Activated CD4-positive, alpha-beta T cell treated with anti-CD3 and anti-CD28 coated beads, Interleukin-10, Interleukin-2, amounts not matched to agents 100 ng/mL and 50 ng/mL, durations not matched to agents 16 hours and 8 hours (primary cell): ENCODE results near the gene TAF1A.

Experiments
- DNase-seq: peaks from one replicate; pipeline ENCODE4 v3.0.0-alpha.2; 2020

Gene TAF1A

DNA sequence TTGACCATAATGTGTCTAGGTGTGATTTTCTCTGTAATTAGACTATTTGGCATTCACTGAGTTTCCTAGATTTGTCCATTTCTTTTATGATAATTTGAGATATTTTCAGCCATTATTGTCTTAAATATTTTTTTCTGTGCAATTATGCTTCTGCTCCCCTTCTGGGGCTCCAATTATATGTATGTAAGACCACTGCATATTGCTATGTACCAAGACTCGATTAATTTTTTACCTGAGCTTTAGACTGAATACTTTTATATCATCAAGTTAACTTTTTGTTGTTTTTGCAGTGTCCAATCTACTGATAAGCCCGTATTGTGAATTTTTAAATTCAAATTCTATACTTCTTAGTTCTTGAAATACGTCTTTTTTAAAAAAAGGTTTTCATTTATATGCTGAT is 5.1 kb upstream of the TAF1A start:
- no peak for DNase-seq

DNA sequence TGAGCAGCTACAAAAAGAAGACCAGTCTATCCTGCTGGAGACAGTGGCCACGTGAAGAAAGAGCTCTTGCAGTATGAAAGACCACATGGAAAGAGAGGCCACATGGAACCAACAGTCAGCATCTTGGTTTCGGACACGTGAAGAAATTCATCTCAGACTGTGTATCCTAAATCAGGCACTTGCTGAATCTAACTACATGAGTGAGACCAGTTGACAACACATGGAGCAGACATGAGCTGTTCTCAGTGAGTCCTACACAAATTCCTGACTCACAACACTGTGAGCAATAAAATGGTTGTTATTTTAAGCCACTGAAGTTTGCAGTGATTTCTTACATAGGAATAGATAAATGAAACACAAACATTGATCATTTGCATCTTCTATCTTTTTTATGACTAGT is 2.4 kb upstream of the TAF1A start:
- no peak for DNase-seq

DNA sequence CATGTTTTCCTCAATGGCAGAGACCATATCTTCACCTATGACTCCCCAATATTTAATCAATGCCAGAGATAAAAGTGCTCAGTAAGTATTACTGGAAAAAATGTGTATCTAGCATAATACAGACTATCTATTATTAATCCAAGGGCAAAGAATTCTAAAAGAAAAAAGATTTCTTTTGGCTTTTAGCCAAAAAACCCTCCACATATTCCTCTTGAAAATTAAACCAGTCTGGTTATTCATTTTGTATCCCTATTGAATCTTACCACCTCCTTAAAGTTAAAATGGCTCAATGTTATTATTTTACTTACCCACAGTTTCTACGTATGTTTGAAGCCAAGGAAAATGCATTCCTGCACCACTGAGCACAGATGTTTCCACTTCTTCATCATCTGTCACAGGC is 1.6 kb downstream of the TAF1A start:
- DNase-seq: no peak

DNA sequence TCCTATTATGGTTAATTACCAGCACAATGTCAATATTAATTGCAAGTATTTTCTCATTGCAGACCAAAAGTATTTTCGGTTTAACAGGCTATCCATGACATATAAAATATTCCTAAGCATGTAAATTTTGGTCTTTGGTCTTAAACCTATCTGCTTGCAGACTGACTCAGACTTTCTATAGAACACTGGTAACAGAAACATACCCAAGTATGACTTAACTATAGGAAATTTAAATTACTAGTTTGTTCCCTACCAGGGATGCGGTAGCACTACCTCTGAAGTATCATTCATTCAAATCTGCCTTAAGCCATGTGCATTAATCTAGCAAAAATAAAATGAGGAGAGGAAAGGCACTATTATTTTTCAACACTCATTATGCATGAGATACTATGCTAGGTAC is 2.9 kb downstream of the TAF1A start:
- no peak for DNase-seq

DNA sequence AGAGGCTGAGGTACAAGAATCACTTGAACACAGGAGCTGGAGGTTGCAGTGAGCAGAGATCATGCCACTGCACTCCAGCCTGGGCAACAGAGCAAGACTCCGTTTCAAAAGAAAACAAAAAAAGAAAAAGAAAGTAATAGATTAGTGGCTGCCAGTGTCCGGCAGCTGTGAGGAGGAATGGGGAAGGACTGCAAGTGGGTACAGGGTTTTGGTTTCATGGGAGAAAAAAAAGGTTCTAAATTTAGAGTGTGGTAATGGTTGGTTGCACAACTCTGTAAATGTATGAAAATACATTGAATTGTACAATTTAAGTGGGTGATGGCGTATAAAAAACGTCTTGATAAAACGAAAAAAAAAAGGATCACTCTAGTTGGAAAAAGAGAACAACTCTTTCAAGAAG is 6.7 kb downstream of the TAF1A start:
- DNase-seq: no peak

DNA sequence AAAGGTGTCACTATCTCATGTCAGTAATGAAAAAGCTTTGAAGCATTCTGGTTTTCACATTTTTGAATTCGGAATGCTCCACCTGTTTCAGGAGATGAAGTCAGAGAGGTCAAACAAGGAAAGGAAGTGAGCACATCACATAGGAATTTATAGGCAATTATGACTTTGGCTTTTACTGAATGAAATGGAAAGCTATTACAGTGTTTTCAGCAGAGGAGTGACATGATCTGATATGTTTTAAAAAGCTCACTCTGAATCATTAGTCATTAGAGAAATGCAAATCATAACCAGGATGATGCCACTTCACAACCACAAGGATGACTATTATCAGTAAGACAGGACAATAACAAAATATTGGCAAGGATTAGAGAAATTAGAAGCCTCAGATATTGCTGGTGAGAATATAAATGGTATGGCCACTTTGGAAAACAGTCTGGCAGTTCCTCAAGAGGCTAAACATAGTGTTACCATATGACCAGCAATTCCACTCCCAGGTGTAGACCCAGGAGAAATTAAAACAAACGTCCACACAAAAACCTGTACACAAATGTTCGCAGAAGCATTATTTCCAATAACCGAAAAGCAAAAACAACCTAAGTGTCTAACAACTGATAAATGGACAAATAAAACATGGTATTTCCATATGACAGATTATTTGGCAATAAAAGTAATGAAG is 7.5 kb downstream of the TAF1A start:
- peak; percentile 22 for DNase-seq

DNA sequence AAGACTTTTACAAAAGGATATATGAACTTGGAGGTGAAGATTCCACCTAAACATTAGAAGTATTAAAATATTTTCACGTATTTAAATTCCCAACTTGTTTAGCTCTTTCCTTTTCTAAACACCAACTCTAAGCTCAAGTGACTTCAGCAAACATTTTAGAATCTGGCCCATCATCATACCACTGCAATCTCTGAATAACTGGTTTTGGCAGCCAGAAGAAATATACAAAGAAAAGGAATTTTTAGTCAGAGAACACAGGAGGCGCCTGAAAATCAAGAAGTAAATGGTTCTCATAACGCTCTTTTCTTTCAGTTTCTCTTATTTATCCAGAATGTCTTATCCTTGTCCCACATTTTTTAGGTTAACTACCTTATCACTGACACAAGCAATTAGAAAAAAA is 10.4 kb downstream of the TAF1A start:
- DNase-seq: no peak

DNA sequence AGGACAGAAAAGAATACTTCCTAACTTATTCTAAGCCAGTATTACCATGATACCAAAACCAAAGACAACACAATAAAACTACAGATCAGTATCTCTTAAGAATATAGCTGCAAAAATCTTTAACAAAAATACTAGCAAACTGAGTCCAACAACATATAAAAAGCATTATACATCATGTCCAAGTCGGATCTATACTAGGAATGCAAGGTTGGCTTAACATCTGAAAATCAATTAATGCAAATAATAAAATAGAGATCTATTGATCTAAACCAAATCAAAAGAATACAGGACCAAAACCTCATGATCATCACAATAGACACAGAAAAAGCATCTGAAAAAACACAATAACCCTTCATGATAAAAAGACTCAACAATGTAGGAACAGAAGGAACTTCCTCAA is 18.9 kb downstream of the TAF1A start:
- no peak for DNase-seq

DNA sequence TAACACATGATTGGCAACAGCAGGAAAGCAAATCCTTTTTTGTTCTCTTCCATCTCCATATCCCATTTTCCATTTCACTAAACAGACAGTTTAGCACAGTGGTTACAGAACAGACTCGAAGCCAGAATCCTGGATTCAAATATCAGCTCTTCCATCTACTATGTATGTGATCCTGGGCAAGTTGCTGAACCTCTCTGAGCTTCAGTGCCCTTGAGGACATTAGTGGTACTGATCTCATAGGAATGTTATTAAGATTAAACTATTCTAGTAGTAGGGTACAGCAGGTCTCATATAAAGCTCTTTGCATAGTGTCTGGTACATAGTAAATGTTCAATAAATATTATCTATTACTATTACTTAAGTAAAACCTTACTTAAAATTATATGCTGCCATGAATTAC is 28.1 kb downstream of the TAF1A start:
- DNase-seq: no peak

DNA sequence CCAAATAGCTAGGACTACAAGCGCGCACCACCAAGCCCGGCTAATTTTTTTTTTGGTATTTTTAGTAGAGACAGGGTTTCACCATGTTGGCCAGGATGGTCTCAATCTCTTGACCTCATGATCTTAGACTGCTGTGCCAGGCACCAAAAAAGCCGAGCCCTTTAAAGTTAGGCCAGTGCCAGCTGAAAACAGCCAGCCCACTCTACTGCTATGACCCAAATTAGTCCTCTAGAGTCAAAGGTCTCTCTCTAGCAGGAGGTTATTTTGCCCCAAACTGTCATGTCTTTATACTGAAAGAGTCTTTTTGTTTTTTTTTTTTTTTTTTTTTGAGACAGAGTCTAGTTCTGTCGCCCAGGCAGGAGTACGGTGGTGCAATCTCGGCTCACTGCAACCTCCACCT is 32.2 kb downstream of the TAF1A start:
- DNase-seq: no peak

DNA sequence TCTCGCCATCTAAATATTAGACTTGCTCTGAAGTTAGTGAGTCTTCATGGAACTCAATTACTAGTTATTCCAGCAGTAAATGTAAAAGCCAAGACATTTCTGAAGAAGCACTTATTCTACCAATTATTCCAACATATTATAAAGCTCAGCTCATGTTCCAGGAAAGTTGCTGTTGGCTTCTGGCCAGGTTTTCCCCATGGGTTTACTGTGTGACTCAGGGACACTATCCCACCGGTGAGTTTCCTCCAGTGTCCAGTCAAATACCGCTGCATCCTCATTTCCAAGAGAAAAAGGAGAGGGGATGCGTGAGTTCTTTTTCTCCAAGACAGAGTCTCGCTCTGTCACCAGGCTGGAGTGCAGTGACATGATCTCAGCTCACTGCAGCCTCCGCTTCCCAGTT is 32.6 kb downstream of the TAF1A start:
- no peak for DNase-seq

DNA sequence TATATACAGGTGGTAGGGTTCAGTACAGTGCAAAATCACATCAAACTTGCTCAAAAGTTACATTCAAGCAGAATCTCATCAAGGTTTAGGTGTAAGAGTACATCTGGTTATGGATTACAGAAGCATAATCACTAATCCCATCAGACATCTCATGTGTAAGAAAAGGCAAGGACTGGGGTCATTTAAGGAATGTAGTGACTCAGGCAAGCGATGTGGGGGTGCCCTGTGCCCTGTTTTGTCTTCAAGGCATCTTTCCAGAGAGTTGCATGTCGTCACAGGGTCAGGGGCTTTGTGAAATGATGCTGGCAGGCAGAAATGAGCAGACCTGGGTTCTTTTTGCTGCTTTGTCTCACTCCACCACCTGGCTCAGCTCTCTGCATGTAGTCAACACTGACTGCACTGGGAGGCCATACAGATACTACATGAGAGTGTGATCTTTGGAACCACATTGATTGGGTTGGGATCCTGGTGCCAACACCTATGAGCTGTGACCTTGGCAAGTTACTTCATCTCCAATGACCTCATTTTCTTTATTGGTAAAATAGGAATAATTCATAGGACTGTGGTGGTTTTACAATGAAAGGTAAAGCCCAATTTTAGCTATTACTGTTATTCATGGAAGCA is 33.6 kb downstream of the TAF1A start:
- no peak for DNase-seq

DNA sequence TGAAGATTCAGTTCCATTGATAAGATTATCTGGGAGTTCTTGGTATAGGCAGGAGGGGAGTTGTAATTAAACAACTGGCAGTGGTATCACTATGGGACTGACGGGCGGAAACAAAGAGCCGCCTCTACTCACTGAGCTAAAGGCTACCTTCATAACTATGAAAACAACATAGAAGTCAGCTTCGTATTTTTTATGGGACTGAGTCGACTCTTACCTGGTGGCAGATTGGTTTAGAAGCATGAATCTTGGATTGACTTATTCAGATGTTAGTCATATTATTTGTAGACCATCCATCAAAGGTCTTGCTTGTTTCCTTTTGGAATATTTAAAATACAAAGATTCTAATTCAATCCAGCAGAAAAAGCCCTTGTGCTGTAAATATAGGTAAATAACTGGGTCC is 35.6 kb downstream of the TAF1A start:
- no peak for DNase-seq

DNA sequence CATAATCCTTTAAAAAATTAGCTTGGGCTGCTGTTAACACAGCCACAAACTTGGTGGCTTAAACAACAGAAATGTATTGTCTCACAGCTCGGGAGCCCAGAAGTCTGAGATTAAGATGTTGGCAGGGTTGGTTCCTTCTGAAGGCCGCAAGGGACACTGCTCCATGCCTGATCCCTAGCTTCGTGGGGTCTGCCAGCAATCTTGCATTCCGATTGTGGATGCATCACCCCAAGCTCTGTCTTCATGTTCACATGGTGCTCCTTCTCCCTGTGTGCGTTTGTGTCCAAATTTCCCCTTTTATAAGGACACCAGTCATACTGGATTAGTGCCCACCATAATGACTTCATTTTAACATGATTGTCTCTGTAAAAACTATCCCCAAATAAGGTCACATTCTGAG is 36.9 kb downstream of the TAF1A start:
- DNase-seq: no peak

DNA sequence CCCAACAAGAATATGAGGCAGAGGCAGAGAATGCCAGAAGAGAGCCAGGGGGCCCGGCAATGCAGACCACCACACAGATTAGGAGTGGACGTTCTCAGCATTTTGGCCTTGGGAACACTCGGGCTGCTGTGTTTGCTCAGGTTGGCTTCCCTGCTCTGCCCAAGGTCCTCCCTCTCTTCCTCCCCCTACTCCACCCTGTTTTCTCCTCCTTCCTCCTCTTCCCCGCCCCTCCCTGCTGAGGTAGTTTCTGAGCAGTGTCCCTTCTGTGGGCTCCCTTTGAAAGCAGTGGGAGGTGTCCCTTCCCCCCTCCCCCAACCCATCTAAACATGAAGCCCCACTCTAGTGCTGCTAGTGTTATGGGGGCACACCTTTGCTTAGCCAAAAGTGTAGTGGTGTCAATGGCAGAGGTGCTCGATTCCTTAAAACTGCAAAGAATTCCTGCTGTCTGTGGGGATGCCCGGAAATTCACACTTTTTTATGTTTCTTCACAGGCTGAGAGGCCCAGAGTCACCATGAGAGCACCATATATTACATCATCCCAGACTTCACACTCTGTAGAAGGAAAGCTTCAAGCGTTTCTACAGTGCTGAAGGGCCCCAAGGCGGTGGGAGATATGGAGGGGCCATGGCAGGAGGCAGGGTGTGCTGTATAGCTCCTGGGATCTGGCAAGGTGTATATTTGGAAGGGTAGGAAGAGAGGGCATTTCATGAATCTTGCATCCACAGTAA is 41.6 kb downstream of the TAF1A start, which contains the start of gene HHIPL2:
Gene HHIPL2 (minus strand): TSS at position 161 of the 728 bp plus-strand sequence. CDS start 60 bp downstream, at position 101.
- DNase-seq: no peak

DNA sequence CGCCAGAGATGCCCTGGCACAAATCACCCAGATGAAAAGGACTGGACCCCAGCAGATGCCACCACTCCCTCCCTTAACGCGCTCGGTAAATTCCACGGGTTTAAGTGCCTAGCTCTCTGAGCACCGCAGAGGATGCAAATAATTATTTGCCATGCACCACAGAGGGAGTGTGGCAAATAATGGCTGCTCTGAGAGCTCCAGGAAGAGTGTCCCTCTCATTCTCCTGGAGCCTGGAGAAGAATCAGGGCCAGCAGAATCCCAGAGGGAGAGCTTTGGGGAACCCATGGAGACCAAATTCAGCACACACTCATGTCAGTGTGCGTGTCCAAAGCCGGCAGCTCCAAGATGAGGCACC is 42.5 kb downstream of the TAF1A start:
- no peak for DNase-seq

DNA sequence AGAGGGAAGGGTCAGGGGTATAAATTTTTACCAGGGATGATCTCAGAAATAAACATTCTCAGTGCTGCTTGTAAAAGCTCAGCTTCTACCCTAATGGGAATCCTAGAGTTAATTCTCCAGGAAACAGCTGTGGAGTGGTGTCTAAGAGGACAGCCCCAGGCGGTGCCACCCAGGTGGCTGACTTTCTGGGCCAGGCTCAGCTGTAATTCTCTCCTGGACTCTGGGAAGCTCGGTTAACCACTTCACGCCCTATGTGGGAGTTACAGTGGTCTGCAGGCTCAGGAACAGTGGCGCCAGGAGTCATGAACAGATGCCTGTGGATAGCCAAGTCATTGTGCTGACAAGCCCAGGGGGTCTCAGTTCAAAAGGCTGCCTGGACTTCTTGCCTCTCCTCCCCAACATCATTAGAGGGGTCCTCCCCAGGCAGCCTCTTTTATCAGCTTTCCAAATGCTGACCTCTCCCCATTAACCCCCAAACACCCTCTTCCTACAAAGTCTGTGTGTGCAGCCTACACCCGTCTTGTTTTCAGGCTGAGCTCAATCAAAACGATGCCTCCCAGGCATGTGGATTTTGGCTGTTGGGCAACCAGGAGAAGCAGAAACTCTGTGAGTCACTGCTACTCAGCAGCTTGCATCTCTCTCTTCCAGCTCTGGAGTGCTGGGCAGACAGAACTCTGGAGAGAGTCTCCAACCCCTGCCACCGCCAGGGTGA is 43.0 kb downstream of the TAF1A start:
- DNase-seq: no peak

DNA sequence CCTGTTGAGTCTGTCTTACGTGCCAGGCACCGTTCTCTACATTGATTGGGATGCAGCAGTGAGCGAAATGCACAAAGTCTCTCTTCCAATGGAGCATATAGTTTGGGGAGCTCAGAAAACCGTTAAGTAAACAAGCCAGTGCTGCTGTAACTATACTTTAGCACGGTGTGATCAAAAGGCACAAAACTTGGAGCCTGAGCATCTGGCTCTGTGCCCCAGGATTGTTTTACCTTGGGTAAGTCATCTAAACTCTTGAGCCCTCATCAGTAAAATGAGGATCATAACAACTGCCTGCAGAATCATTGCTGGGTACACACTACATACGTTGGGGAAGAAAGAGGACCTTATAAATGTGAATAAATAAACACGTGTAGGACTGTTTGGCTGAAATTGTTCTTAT is 43.6 kb downstream of the TAF1A start:
- no peak for DNase-seq

DNA sequence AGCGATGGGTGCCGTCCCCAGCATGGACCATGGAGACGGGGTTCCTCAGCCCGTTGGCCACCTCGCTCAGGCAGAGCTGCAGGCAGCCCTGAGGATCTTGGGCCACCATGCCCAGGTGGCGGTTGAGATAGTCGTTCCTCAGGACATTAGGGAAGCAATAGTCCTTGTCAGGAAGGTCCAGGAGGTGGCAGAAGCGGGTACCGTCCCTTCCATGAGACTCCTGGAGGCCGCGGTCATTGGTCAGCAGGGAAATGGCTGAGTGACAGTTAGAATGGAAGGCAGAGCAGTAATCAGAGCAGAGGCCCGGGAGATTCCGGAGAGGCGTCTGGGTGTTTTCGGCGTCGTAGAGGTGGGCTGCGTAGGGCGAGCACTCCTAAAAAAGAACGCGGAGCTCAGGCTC is 45.9 kb downstream of the TAF1A start:
- no peak for DNase-seq

DNA sequence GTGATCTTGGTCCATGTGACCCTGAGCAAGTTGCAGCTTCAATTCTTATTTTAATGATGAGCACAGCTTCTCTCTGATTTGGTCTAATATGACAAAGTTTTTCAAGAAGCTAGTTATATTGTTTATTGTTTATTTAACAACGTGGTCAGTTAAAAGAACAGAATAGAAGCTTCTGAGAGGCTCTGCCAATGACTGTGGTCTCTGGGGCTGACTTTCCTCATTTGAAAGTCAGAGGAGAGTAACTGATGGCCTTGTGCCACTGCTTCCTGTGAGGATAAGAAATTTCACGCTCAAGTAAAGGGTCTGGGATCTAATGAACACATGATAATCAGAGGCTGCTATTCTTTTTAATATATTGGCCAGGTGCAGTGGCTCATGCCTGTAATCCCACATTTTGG is 49.1 kb downstream of the TAF1A start:
- no peak for DNase-seq

DNA sequence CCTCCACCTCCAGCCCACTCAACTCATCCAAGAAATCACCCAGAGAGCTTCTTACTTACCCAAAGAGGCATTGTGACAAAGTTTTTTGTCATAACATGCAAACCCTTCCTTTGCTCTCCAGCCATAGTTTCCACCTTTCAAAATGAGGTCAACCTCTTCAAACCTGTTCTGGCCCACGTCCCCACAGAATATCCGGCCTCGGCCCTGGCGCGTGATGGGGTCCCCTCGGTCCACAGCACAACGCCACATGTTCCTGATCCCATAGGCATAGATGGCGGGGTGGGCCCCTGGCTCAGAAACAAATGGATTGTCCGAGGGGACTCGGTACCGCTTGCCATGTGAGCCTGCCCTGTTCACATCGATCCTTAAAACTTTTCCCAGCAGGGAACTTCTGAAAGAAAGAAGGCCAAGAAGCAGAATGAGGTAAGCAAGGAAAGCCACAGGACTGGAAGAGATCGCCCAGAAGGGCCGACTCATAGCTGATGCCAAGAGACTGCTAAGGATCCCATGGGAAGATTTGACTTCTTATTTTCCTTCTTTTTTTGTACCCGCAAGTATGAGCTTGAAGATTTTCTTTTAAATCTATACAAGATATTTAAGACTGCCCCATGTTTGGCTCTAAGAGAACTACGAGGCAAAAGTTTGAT is 49.7 kb downstream of the TAF1A start:
- DNase-seq: no peak

DNA sequence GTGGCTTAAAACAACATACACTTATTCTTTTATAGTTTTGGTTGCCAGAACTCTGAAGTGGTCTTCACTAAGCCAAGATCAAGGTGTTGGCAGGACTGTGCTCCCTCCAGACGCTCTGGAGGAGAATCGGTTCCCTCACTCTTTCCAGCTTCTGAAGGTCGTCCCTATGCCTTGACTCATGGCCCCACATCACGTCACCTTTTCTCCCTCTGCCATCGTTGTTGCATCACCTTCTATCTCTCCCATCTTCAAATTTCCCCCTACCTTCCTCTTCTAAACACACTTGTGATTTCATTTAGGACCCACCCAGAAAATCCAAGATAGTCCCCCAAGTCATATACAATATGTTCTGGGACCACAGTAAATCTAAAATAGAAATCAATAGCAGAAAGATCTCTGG is 54.3 kb downstream of the TAF1A start:
- DNase-seq: no peak

DNA sequence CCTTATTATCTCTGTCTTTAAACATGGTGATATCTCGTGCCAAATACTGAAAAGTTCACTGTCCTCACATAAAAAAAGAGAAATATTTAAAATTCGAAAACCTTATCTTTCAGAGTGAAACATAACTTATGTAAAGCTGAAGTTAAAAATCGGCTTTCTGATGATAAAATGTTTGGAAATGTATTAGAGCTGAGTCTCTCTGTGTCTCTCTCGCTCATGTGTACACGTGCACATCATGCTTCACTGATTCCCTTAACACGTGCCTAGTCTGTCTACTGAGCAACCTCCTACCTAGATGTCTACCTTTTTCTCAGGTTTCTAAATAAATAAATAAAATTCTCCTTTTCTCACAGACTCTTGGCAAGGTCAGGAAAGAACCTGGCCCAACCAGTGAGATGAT is 58.9 kb downstream of the TAF1A start:
- DNase-seq: no peak
